CD4-positive, CD25-positive, alpha-beta regulatory T cell (primary cell): ENCODE data around the gene RTCB. TPM values are rescaled to one million over a fixed set of nuclear protein-coding genes. Genes with fewer than 3 reads are reported as not detected.

Experiments used
- ATAC-seq, 2 donors: fragments of 150-1000 bp; cut with Tn5 transposase; one replicate each; pipeline ENCODE4 v1.10.0; 2021; ENCODE audit warnings: low read depth in 2 of 2, moderate number of reproducible peaks in 2 of 2, moderate library complexity in 1 of 2
- DNase-seq, 3 donors: peaks; one replicate each; pipeline versions ENCODE4 v3.0.0 to v3.0.0-alpha.2; 2012 to 2022; ENCODE audit warnings: mixed read lengths in 1 of 3
- H3K27ac ChIP-seq: one replicate; pipeline ENCODE4 v1.7.0; 2013; ENCODE audit warnings: mild to moderate bottlenecking, low read length; ENCODE audit not compliant: insufficient read depth, poor library complexity, severe bottlenecking
- H3K27me3 ChIP-seq: one replicate; pipeline ENCODE4 v1.7.0; 2013; ENCODE audit warnings: low read length; ENCODE audit not compliant: control insufficient read depth, insufficient read depth
- H3K36me3 ChIP-seq: one replicate; pipeline ENCODE4 v1.7.0; 2013; ENCODE audit warnings: mild to moderate bottlenecking, low read length, moderate library complexity; ENCODE audit not compliant: control insufficient read depth, insufficient read depth
- H3K4me1 ChIP-seq: 2 replicates; pipeline ENCODE4 v1.7.0; 2013; ENCODE audit warnings: mild to moderate bottlenecking, low read length; ENCODE audit not compliant: insufficient read depth, control insufficient read depth, poor library complexity, severe bottlenecking
- H3K4me3 ChIP-seq: one replicate; pipeline ENCODE4 v1.7.0; 2013; ENCODE audit warnings: low read depth, mild to moderate bottlenecking, low read length, moderate library complexity
- H3K9me3 ChIP-seq, 2 experiments: 1 replicate in 1 of 2; 2 replicates in 1 of 2; pipeline ENCODE4 v1.7.0; 2013; ENCODE audit warnings: low read length in 2 of 2, mild to moderate bottlenecking in 1 of 2, moderate library complexity in 1 of 2; ENCODE audit not compliant: control insufficient read depth in 2 of 2
- H3K27ac Mint-ChIP-seq, 3 donors: one replicate each; pipeline ENCODE4 v1.8.0; 2020 to 2022; ENCODE audit warnings: mild to moderate bottlenecking in 3 of 3, mixed read lengths in 3 of 3, moderate library complexity in 2 of 3
- H3K27me3 Mint-ChIP-seq: one replicate; pipeline ENCODE4 v1.8.0; 2022; ENCODE audit warnings: mild to moderate bottlenecking, mixed read lengths
- H3K36me3 Mint-ChIP-seq: one replicate; pipeline ENCODE4 v1.8.0; 2020; ENCODE audit warnings: mixed read lengths
- H3K4me1 Mint-ChIP-seq, 4 donors: one replicate each; pipeline ENCODE4 v1.8.0; 2020 to 2022; ENCODE audit warnings: mixed read lengths in 4 of 4, mild to moderate bottlenecking in 1 of 4
- H3K4me3 Mint-ChIP-seq, 4 donors: one replicate each; pipeline ENCODE4 v1.8.0; 2020 to 2022; ENCODE audit warnings: mild to moderate bottlenecking in 4 of 4, mixed read lengths in 4 of 4, moderate library complexity in 3 of 4
- H3K9me3 Mint-ChIP-seq, 7 donors: one replicate each; pipeline ENCODE4 v1.8.0; 2020 to 2022; ENCODE audit warnings: mixed read lengths in 7 of 7, mild to moderate bottlenecking in 3 of 7, moderate library complexity in 2 of 7
- polyA plus RNA-seq, 4 donors: library from polyadenylated mRNA; unstranded; fragments of 300-500 nt; fragmentation: Illumina TruSeq; gene quantifications; one replicate each; pipeline ENCODE4 v1.2.3, GENCODE V29; 2021
- total RNA-seq: library from RNA; stranded (reverse); gene quantifications from one replicate; pipeline ENCODE4 v1.2.3, GENCODE V29; 2022

RTCB gene
- total RNA-seq: 39.0 TPM
- polyA plus RNA-seq: 100 to 1,000 TPM; 107 to 125 (median 115) TPM

DNA sequence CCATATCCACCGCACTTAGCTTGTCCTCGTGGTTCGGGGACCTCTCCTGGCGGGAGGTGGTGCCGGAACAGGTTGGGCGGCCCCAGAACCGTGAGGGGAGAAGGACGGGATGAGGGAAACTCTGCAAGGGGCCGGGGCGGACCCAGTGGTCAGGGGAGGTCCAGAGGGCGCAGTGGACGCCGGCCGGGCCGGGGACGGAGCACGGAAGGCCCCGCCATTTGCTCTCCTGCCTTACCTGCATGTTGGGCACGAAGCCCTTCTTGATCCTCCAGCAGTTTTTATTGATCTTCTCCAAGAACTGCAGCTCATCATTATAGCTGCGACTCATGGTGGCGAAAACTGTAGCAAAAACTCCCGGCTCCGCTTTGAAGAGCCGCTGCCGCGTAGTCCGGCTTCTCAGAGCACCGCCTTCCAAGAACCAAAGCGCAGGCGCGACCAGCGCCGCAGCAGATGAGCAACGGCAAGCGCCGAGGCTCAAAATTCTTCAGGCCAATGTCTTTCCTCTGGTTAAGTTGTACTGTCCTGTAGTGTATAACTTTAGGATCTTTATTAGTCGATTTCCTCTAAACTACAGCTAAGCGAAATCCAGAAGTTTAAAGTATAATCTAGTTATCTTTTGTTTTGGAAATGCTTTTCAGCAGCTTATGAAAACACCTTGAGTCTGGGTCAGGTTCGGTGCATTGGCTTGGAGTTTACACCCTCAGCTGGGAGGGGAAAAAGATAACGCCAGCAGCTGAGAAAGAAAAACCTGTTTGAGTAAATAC is at the start of gene RTCB:
TSS of gene RTCB (minus strand) at position 419 of the 764 bp plus-strand sequence. CDS start at position 328, 91 bp downstream.
- Histone ChIP-seq H3K36me3 (peaks cover 16% of the 10 kb centered on the region), H3K4me3 (peak within 1 kb of the TSS; percentile 99), H3K9me3 (no peaks in the 10 kb centered on the region), H3K4me1 (peaks cover 27% of the 10 kb centered on the region), H3K27me3 (no peaks in the 10 kb centered on the region), H3K27ac (peak within 1 kb of the TSS; percentile 77)
- Mint-ChIP-seq H3K27ac (peak within 1 kb of the TSS; percentile 91 to 97 (median 97)), H3K27me3 (peaks cover 23% of the 10 kb centered on the region), H3K9me3 (no peaks in the 10 kb centered on the region), H3K4me3 (peak within 1 kb of the TSS; percentile 97 to 100 (median 98)), H3K4me1 (peaks cover 17 to 60% (median 51%) of the 10 kb centered on the region in 4 donors), H3K36me3 (peaks cover 24% of the 10 kb centered on the region)
- peak; percentile 86 to 89 for ATAC-seq
- peak; percentile 84 to 95 (median 91) for DNase-seq

DNA sequence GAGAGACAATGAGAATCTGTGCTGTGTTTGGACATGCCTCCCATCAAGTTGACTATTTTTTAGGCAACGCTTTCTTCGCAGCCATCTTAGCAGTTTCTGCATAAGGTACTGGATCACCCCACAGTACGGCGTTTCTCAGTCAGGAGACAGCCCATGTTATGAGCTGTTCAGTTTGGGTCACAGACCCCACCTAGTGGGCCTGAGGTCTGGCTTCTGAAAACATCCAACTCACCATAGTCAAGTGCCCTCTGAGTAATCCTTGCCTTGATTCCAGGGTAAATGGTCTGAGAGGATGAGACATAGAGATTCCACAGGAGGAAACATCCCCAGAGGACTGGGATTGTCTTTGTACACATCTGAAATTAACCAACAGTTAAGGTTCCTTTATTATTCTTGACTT is 45.0 kb upstream of the RTCB start:
- ATAC-seq: no peak
- no peaks in the 10 kb centered on the region for H3K9me3 ChIP-seq
- Mint-ChIP-seq H3K4me1 (no peaks in the 10 kb centered on the region), H3K36me3 (peaks cover 3% of the 10 kb centered on the region), H3K27me3 (peaks cover 45% of the 10 kb centered on the region), H3K4me3 (no peak overlapping the region), H3K27ac (peak overlapping the region in 1 of 3 donors; percentile 13), H3K9me3 (no peaks in the 10 kb centered on the region)
- no peak overlapping the region for H3K27ac ChIP-seq
- H3K4me3 ChIP-seq: no peak overlapping the region
- H3K36me3 ChIP-seq: no peaks in the 10 kb centered on the region
- peaks cover 21% of the 10 kb centered on the region for H3K27me3 ChIP-seq
- no peaks in the 10 kb centered on the region for H3K4me1 ChIP-seq
- no peak for DNase-seq

GRCh38 chr22:32448980-32449379 is 36.9 kb upstream of the RTCB start:
- Mint-ChIP-seq H3K27ac (no peak overlapping the region), H3K9me3 (no peaks in the 10 kb centered on the region), H3K27me3 (peaks cover 33% of the 10 kb centered on the region), H3K4me3 (no peak overlapping the region), H3K4me1 (no peaks in the 10 kb centered on the region), H3K36me3 (no peaks in the 10 kb centered on the region)
- H3K36me3 ChIP-seq: no peaks in the 10 kb centered on the region
- DNase-seq (no peak), ATAC-seq (no peak)
- no peaks in the 10 kb centered on the region for H3K9me3 ChIP-seq
- no peaks in the 10 kb centered on the region for H3K4me1 ChIP-seq
- no peaks in the 10 kb centered on the region for H3K27me3 ChIP-seq
- H3K4me3 ChIP-seq: no peak overlapping the region
- no peak overlapping the region for H3K27ac ChIP-seq

- no peaks in the 10 kb centered on the region for H3K9me3 ChIP-seq
- no peaks in the 10 kb centered on the region for H3K36me3 ChIP-seq
- Mint-ChIP-seq H3K27me3 (peaks cover 29% of the 10 kb centered on the region), H3K9me3 (no peaks in the 10 kb centered on the region), H3K27ac (no peak overlapping the region), H3K4me3 (no peak overlapping the region), H3K4me1 (no peaks in the 10 kb centered on the region), H3K36me3 (no peaks in the 10 kb centered on the region)
- H3K4me1 ChIP-seq: no peaks in the 10 kb centered on the region
- no peak overlapping the region for H3K27ac ChIP-seq
- no peak overlapping the region for H3K4me3 ChIP-seq
- H3K27me3 ChIP-seq: no peaks in the 10 kb centered on the region
- ATAC-seq (no peak), DNase-seq (no peak)
Observed at GRCh38 chr22:32446321-32446720, 34.3 kb upstream of the RTCB start.

GRCh38 chr22:32444068-32444467 is 32.0 kb upstream of the RTCB start:
- no peak for ATAC-seq
- Histone ChIP-seq H3K9me3 (no peaks in the 10 kb centered on the region), H3K36me3 (no peaks in the 10 kb centered on the region), H3K27me3 (no peaks in the 10 kb centered on the region), H3K27ac (no peak overlapping the region), H3K4me3 (no peak overlapping the region), H3K4me1 (no peaks in the 10 kb centered on the region)
- Mint-ChIP-seq H3K4me3 (no peak overlapping the region), H3K27ac (no peak overlapping the region), H3K4me1 (no peaks in the 10 kb centered on the region), H3K36me3 (no peaks in the 10 kb centered on the region), H3K27me3 (peaks cover 25% of the 10 kb centered on the region), H3K9me3 (no peaks in the 10 kb centered on the region)
- peak in 1 of 3 donors; percentile 24 for DNase-seq

GRCh38 chr22:32430352-32430751 is 18.3 kb upstream of the RTCB start:
- H3K4me1 ChIP-seq: no peaks in the 10 kb centered on the region
- H3K27ac ChIP-seq: no peak overlapping the region
- peaks cover 11% of the 10 kb centered on the region for H3K27me3 Mint-ChIP-seq
- peaks cover 0 to 4% (median 0%) of the 10 kb centered on the region in 7 donors for H3K9me3 Mint-ChIP-seq
- H3K4me3 ChIP-seq: no peak overlapping the region
- no peak for DNase-seq
- H3K27me3 ChIP-seq: peaks cover 1% of the 10 kb centered on the region
- H3K36me3 ChIP-seq: no peaks in the 10 kb centered on the region
- no peak overlapping the region for H3K4me3 Mint-ChIP-seq
- peaks cover 0 to 2% (median 0%) of the 10 kb centered on the region in 4 donors for H3K4me1 Mint-ChIP-seq
- no peaks in the 10 kb centered on the region for H3K36me3 Mint-ChIP-seq
- H3K27ac Mint-ChIP-seq: no peak overlapping the region
- H3K9me3 ChIP-seq: no peaks in the 10 kb centered on the region
- ATAC-seq: no peak

GRCh38 chr22:32426881-32427280 is 14.8 kb upstream of the RTCB start:
- Histone ChIP-seq H3K36me3 (no peaks in the 10 kb centered on the region), H3K27me3 (peaks cover 9% of the 10 kb centered on the region), H3K27ac (no peak overlapping the region), H3K9me3 (no peaks in the 10 kb centered on the region), H3K4me1 (no peaks in the 10 kb centered on the region), H3K4me3 (no peak overlapping the region)
- H3K27me3 Mint-ChIP-seq: peaks cover 32% of the 10 kb centered on the region
- H3K27ac Mint-ChIP-seq: no peak overlapping the region
- no peaks in the 10 kb centered on the region for H3K36me3 Mint-ChIP-seq
- no peak overlapping the region for H3K4me3 Mint-ChIP-seq
- peaks cover 0 to 4% (median 0%) of the 10 kb centered on the region in 7 donors for H3K9me3 Mint-ChIP-seq
- no peak for ATAC-seq
- DNase-seq: no peak
- H3K4me1 Mint-ChIP-seq: peaks cover 0 to 2% (median 0%) of the 10 kb centered on the region in 4 donors

DNA sequence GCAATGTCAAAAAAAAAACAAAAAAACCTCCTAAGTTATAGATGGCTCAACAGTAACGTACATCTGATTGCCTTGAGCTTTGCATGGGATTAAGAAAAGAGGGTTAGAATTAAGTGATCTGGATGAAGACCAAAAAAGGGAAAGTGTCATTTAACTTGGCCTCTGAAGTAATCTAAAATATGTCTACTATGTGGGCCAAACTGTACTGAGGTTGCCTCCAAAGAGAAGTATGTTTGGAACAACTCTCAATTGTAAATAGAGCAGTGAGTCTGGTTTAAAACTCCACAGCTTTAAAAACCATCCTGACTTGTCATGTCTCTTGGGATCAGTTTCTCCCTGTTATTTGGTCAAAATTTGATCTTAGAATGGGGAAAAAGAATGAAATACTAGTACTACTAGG is 11.6 kb upstream of the RTCB start:
- H3K4me1 Mint-ChIP-seq: no peaks in the 10 kb centered on the region
- H3K4me3 Mint-ChIP-seq: no peak overlapping the region
- ATAC-seq (no peak), DNase-seq (no peak)
- H3K4me3 ChIP-seq: no peak overlapping the region
- no peak overlapping the region for H3K27ac ChIP-seq
- H3K36me3 Mint-ChIP-seq: no peaks in the 10 kb centered on the region
- no peak overlapping the region for H3K27ac Mint-ChIP-seq
- no peaks in the 10 kb centered on the region for H3K9me3 ChIP-seq
- no peaks in the 10 kb centered on the region for H3K36me3 ChIP-seq
- H3K9me3 Mint-ChIP-seq: peaks cover 0 to 4% (median 0%) of the 10 kb centered on the region in 7 donors
- H3K27me3 Mint-ChIP-seq: peaks cover 48% of the 10 kb centered on the region
- no peaks in the 10 kb centered on the region for H3K4me1 ChIP-seq
- peaks cover 14% of the 10 kb centered on the region for H3K27me3 ChIP-seq
